ENCODE measurements around the gene TESK1. TPM values are rescaled to one million over a fixed set of nuclear protein-coding genes. Genes with fewer than 3 reads are reported as not detected.
"Not testable (repeated sequence)": the region's sequence is repeated elsewhere in the genome, so short reads cannot be mapped to it uniquely, and the experiment has no call there.

TESK1 gene
- total RNA-seq, 1 donor from 2014 or later = 70.2 TPM

DNA sequence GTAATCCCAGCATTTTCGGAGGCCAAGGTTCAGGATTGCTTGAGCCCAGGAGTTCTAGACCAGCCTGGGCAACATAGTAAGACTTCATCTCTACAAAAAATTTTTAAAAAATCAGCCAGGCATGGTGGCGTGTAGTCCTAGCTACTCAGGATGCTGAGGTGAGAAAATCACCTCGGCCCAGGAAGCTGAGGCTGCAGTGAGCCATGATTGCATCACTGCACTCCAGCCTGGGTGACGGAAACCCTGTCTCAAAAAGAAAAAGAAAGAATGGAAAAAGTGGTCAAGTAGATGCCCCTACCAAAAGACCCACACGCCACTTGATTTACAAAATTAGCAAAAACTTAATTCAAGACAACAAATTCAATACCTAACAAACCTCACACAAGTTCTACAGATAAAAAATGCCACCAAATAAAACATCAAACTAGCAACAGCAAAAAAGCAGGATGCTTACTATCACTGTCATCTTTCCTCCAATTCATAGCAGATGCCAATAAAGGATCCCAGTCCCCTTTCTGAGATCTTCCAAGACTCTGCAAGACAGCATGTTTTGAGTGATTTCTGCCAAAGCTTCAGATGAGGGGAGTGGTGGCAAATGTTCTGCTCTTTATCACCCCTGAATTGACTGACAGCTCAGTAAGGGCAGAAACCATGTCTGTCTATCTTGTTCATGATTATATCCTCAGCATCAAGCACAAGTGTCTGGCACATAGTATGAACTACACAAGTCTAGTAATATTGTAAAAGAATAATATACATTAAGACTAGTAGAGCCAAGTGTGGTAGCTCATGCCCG, 34.2 kb upstream of the TESK1 start:
- intact Hi-C loops (cut with DNase I) = no loop called here
- H3K27ac ChIP-seq = no peak overlapping the region

DNA sequence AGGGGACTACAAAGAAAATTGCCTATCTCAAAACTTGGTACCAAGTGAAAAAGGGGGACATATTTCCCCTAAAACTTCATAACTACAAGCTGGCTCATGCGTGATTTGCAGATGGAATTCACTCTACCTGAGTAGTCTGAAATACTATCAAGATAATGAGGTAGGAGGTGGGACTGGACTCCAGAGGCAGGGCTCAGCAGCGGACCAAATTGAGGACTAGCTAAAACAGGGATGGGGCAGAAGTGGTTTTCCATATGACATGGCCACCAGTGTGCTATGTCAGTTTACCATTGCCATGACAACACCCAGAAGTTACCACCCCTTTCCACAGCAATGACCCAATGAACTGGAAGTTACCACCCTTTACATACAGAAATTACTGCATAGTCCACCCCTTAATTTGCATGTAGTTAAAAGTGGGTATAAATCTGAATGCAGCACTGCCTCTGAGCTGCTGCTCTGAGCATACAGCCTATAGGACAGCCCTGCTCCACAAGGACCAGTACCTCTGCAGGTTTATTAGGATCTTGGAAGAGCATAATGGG, 30.4 kb upstream of the TESK1 start:
- Histone ChIP-seq H3K4me3 (no peak overlapping the region), H3K27me3 (no peaks in the 10 kb centered on the region), H3K4me1 (no peaks in the 10 kb centered on the region), H3K36me3 (no peaks in the 10 kb centered on the region), H3K9me3 (peaks cover 3% of the 10 kb centered on the region in 2 donors), H3K27ac (no peak overlapping the region)
- TF ChIP-seq, protein P1, sequence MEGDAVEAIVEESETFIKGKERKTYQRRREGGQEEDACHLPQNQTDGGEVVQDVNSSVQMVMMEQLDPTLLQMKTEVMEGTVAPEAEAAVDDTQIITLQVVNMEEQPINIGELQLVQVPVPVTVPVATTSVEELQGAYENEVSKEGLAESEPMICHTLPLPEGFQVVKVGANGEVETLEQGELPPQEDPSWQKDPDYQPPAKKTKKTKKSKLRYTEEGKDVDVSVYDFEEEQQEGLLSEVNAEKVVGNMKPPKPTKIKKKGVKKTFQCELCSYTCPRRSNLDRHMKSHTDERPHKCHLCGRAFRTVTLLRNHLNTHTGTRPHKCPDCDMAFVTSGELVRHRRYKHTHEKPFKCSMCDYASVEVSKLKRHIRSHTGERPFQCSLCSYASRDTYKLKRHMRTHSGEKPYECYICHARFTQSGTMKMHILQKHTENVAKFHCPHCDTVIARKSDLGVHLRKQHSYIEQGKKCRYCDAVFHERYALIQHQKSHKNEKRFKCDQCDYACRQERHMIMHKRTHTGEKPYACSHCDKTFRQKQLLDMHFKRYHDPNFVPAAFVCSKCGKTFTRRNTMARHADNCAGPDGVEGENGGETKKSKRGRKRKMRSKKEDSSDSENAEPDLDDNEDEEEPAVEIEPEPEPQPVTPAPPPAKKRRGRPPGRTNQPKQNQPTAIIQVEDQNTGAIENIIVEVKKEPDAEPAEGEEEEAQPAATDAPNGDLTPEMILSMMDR (IDR thresholded peaks at IDR 0.05) = no peak
- no peak for DNase-seq (ENCODE audit: low spot score in 2 of 2)
- intact Hi-C loops (cut with DNase I) = no loop called here

More for the DNA sequence above, 34.2 kb upstream of the TESK1 start:
- H3K4me1 ChIP-seq = peaks cover 3 to 5% of the 10 kb centered on the region in 2 donors
- TF ChIP-seq, protein P1 (IDR thresholded peaks at IDR 0.05) = no peak
- no peaks in the 10 kb centered on the region for H3K27me3 ChIP-seq
- no peaks in the 10 kb centered on the region for H3K36me3 ChIP-seq
- no peak for DNase-seq (ENCODE audit: low spot score in 2 of 2)
- no peaks in the 10 kb centered on the region for H3K9me3 ChIP-seq
- no peak overlapping the region for H3K4me3 ChIP-seq

DNA sequence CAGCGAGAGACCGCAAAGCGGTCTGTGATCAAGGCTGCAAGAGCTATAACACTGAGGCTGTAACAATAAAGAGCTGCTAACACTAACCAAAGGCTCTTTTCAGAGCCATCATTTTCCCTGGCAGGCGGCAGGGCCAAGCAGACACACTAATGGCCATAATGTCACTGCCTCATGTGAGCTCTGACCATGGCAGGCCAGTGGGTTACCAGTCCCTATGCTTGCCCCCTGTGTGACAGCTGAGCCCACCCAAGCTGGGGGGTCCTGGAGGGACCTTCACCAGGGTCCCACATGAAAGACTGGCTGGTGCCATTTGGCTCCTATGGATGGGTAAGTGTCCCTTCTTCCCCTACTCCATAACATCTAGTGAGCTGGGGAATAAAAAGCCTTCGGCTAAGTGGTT, 29.6 kb upstream of the TESK1 start:
- H3K36me3 ChIP-seq = no peaks in the 10 kb centered on the region
- peaks cover 3 to 9% of the 10 kb centered on the region in 2 donors for H3K9me3 ChIP-seq
- H3K27me3 ChIP-seq = no peaks in the 10 kb centered on the region
- TF ChIP-seq, protein P1 (IDR thresholded peaks at IDR 0.05) = no peak
- DNase-seq (ENCODE audit: low spot score in 2 of 2) = no peak
- H3K4me1 ChIP-seq = no peaks in the 10 kb centered on the region
- intact Hi-C loops (cut with DNase I) = no loop called here
- no peak overlapping the region for H3K27ac ChIP-seq
- no peak overlapping the region for H3K4me3 ChIP-seq

DNA sequence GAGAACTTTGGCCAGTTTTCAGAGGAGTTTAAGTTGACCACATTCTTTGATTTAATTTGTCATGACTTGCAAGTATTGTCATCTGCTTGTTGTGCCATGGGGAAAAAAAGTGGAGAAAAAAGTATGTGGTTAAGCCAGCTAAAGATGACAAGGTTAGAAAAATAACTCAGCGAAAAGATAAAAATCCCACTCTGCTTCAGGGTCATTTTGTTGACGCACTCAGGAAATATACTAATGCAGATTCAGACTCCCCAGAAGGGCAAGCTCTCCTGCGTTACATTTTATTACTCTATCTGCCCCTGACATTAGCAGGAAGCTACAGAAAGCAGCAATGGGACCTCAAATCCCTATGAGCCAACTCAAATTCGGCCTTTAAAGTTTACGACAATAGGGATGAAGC, 27.6 kb upstream of the TESK1 start:
- no peak overlapping the region for H3K4me3 ChIP-seq
- no peak overlapping the region for H3K27ac ChIP-seq
- no peaks in the 10 kb centered on the region for H3K4me1 ChIP-seq
- intact Hi-C loops (cut with DNase I) = no loop called here
- no peaks in the 10 kb centered on the region for H3K36me3 ChIP-seq
- H3K9me3 ChIP-seq = peaks cover 3 to 11% of the 10 kb centered on the region in 2 donors
- H3K27me3 ChIP-seq = no peaks in the 10 kb centered on the region
- TF ChIP-seq, protein P1 (IDR thresholded peaks at IDR 0.05) = no peak
- DNase-seq (ENCODE audit: low spot score in 2 of 2) = no peak

DNA sequence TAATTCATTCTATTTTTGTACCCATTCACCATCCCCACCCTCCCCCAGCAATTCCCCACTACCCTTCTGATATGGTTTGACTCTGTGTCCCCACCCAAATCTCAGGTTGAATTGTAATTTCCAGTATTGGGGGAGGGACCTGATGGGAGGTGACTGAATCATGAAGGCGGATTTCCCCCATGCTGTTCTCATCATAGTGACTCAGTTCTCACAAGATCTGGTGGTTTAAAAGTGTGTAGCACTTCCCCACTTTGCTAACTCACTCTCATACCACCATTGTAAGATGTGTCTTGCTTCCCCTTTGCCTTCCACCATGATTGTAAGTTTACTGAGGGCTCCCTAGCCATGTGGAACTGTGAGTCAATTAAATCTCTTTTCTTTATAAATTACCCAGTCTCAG, 25.9 kb upstream of the TESK1 start:
- Histone ChIP-seq H3K4me1 (no peaks in the 10 kb centered on the region), H3K9me3 (peaks cover 3 to 11% of the 10 kb centered on the region in 2 donors), H3K27me3 (no peaks in the 10 kb centered on the region), H3K4me3 (no peak overlapping the region), H3K27ac (no peak overlapping the region), H3K36me3 (no peaks in the 10 kb centered on the region)
- intact Hi-C loops (cut with DNase I) = no loop called here
- TF ChIP-seq, protein P1 (IDR thresholded peaks at IDR 0.05) = no peak
- no peak for DNase-seq (ENCODE audit: low spot score in 2 of 2)

DNA sequence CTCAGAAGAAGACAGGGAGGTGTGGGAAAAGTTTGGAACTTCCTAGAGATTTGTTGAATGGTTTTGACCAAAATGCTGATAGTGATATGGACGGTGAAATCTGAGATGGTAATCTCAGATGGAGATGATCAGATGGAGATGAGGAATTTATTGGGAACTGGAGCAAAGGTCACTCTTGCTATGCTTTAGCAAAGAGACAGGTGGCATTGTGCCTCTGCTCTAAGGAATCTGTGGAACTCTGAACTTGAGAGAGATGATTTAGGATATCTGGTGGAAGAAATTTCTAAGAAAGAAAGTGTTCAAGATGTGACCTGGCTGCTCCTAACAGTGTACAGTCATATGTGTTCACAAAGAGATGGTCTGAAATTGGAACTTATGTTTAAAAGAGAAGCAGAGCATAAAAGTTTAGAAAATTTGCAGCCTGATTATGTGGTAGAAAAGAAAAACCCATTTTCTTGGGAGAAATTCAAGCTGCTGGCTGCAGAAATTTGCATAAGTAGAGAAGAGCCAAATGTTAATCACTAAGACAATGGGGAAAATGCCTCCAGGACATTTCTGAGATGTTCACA, 25.3 kb upstream of the TESK1 start:
- H3K4me1 ChIP-seq; intact Hi-C loops (cut with DNase I); DNase-seq (ENCODE audit: low spot score in 2 of 2); H3K27ac ChIP-seq; H3K4me3 ChIP-seq; H3K36me3 ChIP-seq; H3K27me3 ChIP-seq: not testable (repeated sequence)
- H3K9me3 ChIP-seq = peaks cover 3 to 11% of the 10 kb centered on the region in 2 donors

DNA sequence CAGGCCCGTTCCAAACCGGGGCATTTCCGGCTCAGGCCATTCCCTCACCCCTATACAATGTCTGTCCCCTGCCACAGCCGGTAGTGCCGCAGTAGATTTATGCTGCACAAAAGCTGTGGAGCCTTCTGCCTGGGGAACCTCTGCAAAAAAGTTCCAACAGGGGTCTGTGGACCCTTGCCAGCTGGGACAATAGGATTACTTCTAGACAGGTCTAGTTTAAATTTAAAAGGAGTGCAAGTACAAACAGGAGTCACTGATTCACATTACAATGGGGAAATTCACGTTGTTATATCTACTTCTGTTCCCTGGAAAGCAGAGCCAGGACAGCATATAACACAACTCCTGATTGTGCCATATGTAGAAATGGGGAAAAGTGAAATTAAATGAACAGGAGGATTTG, 21.5 kb upstream of the TESK1 start:
- H3K4me3 ChIP-seq; intact Hi-C loops (cut with DNase I); H3K36me3 ChIP-seq; DNase-seq (ENCODE audit: low spot score in 2 of 2); H3K27ac ChIP-seq; H3K4me1 ChIP-seq; H3K27me3 ChIP-seq: not testable (repeated sequence)
- H3K9me3 ChIP-seq = peaks cover 3 to 11% of the 10 kb centered on the region in 2 donors

DNA sequence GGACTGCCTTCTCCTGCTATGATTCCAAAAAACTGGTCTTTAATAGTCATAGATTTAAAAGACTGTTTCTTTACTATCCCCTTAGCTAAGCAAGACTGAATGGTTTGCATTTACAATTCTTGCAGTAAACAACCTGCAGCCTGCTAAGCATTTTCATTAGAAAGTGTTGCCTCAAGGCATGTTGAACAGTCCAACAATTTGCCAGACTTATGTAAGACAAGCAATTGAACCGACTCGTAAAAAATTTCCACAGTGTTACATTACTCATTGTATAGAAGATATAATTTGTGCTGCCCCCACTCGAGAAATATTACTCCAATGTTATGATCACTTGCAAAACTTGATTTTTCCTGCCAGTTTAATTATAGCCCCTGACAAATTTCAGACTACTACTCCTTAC, 20.4 kb upstream of the TESK1 start:
- H3K27me3 ChIP-seq; H3K9me3 ChIP-seq; intact Hi-C loops (cut with DNase I); H3K27ac ChIP-seq; DNase-seq (ENCODE audit: low spot score in 2 of 2); H3K36me3 ChIP-seq; H3K4me3 ChIP-seq; H3K4me1 ChIP-seq: not testable (repeated sequence)

DNA sequence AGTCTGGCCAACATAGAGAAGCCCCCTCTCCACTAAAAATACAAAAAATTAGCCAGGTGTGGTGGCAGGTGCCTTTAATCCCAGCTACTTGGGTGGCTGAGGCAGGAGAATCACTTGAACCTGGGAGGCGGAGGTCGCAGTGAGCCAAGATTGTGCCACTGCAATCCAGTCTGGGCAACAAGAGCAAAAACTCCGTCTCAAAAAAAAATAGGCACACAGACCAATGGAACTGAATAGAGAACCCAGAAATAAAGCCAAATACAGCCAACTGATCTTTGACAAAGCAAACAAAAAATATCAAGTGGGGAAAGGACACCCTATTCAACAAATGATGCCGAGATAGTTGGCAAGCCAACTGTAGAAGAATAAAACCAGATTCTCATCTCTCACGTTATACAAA, 16.6 kb upstream of the TESK1 start:
- H3K27me3 ChIP-seq; intact Hi-C loops (cut with DNase I); DNase-seq (ENCODE audit: low spot score in 2 of 2); H3K4me3 ChIP-seq; H3K4me1 ChIP-seq; H3K36me3 ChIP-seq; H3K27ac ChIP-seq: not testable (repeated sequence)
- peaks cover 0 to 13% of the 10 kb centered on the region in 2 donors for H3K9me3 ChIP-seq
